Colonic mucosa (tissue), 4 donors: ENCODE results near the gene ASTN2. TPM values are rescaled to one million over a fixed set of nuclear protein-coding genes. Genes with fewer than 3 reads are reported as not detected.

ENCODE experiments used
- DNase-seq: peaks from one replicate; pipeline ENCODE4 v3.0.0-alpha.2; 2020
- H3K27ac ChIP-seq: fragments of 200-600 bp; one replicate; pipeline ENCODE4 v1.8.0; 2021
- H3K27me3 ChIP-seq: fragments of 200-600 bp; one replicate; pipeline ENCODE4 v1.8.0; 2021
- H3K36me3 ChIP-seq: fragments of 200-600 bp; one replicate; pipeline ENCODE4 v1.8.0; 2021
- H3K4me1 ChIP-seq: fragments of 200-600 bp; one replicate; pipeline ENCODE4 v1.8.0; 2021; ENCODE audit warnings: mild to moderate bottlenecking
- H3K4me3 ChIP-seq: fragments of 200-600 bp; one replicate; pipeline ENCODE4 v1.8.0; 2021
- H3K9ac ChIP-seq, 2 donors: one replicate each; pipeline ENCODE4 v1.7.0; 2013; ENCODE audit warnings: control low read depth in 2 of 2, low read depth in 2 of 2, low read length in 2 of 2
- H3K9me3 ChIP-seq: fragments of 200-600 bp; one replicate; pipeline ENCODE4 v1.8.0; 2021
- intact Hi-C: fragments of 100-400 bp; cut with DNase I; formaldehyde crosslinking; loops from one replicate; pipeline ENCODE4 v1.14.1; 2022
- total RNA-seq, 2 donors: library from RNA; stranded (reverse); fragmentation: NEBNext Ultra II Directional in 1 of 2; extraction: Animal tissue kit (Norgen Biotek cat#: 25700) in 1 of 2; gene quantifications; one replicate each; pipeline ENCODE4 v1.2.1, GENCODE V29; 2021
- TF ChIP-seq, protein P1 (sequence below): fragments of 200-600 bp; IDR thresholded peaks from one replicate; pipeline ENCODE4 v1.8.0; 2022; ENCODE audit warnings: antibody characterized with exemption, mild to moderate bottlenecking
- donor health status: healthy.
- donor health status: DM: no; HTN: no; CAD: no.
- donor health status: DM: no; HTN: no; CAD: no.

Gene ASTN2
- total RNA-seq, 2 donors from 2014 or later, result 2.5 to 6.1 TPM

DNA sequence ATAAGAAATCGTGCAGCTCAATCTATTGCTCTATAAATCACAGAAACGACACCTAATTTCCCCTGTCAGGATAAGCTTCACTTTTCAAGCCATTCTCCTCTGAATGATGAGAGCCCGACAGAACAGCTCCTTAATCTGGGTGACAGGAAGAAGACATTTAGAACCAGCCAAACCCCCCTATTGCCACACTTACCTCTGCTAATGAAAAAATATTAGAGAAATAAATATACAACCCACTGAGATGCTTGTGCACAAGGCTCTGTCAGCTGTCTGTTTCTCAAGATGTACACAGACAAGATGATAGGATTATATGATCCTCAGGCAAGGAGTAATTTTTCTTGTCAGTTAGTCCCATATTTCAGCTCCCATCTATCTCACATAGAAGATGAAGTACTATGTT lies 785.2 kb downstream of the ASTN2 start:
- H3K27me3 ChIP-seq, result no peaks in the 10 kb centered on the region

DNA sequence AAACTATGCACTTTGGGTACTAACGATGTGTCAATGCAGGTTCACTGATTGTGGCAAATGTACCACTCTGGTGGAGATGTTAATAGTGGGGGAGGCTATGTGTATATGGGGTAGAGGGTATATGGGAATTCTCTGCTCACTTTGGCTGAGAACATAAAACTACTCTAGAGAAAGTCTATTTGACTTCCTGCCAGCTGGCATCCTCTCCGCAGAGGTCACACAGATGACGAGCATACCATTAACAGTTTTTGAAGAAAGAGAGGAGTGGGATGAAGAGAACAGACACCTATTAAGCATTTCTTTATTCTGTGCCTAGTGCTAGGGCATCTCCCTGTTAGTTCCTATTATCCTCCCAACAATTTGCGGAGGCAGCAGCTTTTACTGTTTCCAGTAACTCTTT lies 786.1 kb downstream of the ASTN2 start:
- intact Hi-C loops, result no loop called here
- TF ChIP-seq, protein P1, sequence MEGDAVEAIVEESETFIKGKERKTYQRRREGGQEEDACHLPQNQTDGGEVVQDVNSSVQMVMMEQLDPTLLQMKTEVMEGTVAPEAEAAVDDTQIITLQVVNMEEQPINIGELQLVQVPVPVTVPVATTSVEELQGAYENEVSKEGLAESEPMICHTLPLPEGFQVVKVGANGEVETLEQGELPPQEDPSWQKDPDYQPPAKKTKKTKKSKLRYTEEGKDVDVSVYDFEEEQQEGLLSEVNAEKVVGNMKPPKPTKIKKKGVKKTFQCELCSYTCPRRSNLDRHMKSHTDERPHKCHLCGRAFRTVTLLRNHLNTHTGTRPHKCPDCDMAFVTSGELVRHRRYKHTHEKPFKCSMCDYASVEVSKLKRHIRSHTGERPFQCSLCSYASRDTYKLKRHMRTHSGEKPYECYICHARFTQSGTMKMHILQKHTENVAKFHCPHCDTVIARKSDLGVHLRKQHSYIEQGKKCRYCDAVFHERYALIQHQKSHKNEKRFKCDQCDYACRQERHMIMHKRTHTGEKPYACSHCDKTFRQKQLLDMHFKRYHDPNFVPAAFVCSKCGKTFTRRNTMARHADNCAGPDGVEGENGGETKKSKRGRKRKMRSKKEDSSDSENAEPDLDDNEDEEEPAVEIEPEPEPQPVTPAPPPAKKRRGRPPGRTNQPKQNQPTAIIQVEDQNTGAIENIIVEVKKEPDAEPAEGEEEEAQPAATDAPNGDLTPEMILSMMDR, result no peak
- Histone ChIP-seq H3K4me3 (no peak overlapping the region), H3K36me3 (no peaks in the 10 kb centered on the region), H3K9ac (no peak overlapping the region), H3K27me3 (no peaks in the 10 kb centered on the region), H3K9me3 (no peaks in the 10 kb centered on the region), H3K27ac (no peak overlapping the region), H3K4me1 (no peaks in the 10 kb centered on the region)
- DNase-seq, result no peak

More for the DNA sequence above, 785.2 kb downstream of the ASTN2 start:
- intact Hi-C loops, result no loop called here
- no peaks in the 10 kb centered on the region for H3K9me3 ChIP-seq
- TF ChIP-seq, protein P1, result no peak
- no peak overlapping the region for H3K4me3 ChIP-seq
- no peak overlapping the region for H3K9ac ChIP-seq
- H3K4me1 ChIP-seq, result no peaks in the 10 kb centered on the region
- no peaks in the 10 kb centered on the region for H3K36me3 ChIP-seq
- H3K27ac ChIP-seq, result no peak overlapping the region
- no peak for DNase-seq

DNA sequence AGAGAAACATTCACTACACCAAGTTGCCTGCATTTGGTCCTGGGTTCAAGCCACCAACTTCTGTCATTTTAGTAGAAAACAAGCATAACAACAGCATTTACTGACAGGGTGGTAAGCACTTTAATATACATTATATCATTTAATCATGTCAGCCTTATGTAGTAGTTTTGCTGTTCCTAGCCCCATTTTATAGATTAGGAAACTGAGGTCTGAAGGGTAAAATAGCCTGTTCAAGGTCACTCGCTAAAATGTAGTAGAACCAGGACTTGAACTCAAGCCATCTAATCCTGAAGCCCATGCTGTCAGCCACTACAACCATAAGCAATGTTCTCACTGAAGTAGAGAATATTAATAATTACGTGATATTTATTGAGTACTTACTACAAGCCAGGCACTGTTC lies 787.4 kb downstream of the ASTN2 start:
- intact Hi-C loops, result no loop called here
- Histone ChIP-seq H3K9me3 (no peaks in the 10 kb centered on the region), H3K4me3 (no peak overlapping the region), H3K36me3 (no peaks in the 10 kb centered on the region), H3K27me3 (no peaks in the 10 kb centered on the region), H3K4me1 (no peaks in the 10 kb centered on the region), H3K9ac (no peak overlapping the region), H3K27ac (no peak overlapping the region)
- TF ChIP-seq, protein P1, result no peak
- DNase-seq, result no peak

DNA sequence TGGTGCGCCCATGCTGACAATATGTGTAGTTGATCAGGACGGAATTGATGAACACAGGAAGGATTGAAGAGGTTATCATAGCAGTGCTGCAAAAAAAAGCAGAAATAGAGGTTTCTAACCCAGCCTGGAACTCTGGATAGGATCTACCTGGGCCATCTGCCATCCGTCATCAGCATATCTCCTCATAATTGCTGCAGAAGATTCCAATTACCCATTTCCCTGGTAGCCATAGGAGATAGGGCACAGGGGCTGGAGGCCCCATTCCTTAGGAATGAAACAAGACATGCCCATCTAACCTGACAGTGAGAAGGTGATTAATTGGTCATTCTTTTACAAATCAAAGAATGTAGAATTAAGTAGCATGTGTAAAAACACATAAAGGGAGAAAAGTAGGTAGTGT lies 788.1 kb downstream of the ASTN2 start:
- no peak for DNase-seq
- no peaks in the 10 kb centered on the region for H3K9me3 ChIP-seq
- TF ChIP-seq, protein P1, result no peak

DNA sequence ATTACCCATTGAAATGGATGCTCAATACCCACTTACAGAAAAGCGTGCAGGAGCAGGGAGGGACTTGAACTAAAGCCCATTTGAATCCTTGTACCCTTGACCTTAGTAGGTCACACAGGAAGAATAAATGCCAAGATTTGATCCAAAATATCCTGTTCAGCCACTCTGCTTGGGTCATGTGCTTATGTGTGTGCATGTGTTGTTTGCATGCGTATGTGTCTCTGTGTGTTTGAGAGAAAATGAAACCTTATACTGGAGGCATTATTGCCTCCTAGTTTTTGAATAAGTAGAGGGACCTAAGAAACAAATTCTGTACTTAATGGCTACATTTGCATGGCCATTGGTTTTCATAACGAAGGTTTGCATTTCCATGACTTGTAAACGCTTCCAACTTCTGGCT lies 791.1 kb downstream of the ASTN2 start:
- intact Hi-C loops, result no loop called here
- no peak overlapping the region for H3K9ac ChIP-seq
- H3K36me3 ChIP-seq, result no peaks in the 10 kb centered on the region
- no peak for DNase-seq
- H3K4me3 ChIP-seq, result no peak overlapping the region
- TF ChIP-seq, protein P1, result no peak
- H3K27ac ChIP-seq, result no peak overlapping the region
- no peaks in the 10 kb centered on the region for H3K27me3 ChIP-seq
- H3K4me1 ChIP-seq, result no peaks in the 10 kb centered on the region
- H3K9me3 ChIP-seq, result no peaks in the 10 kb centered on the region

More for the DNA sequence above, 788.1 kb downstream of the ASTN2 start:
- Histone ChIP-seq H3K9ac (no peak overlapping the region), H3K4me1 (no peaks in the 10 kb centered on the region), H3K27me3 (no peaks in the 10 kb centered on the region), H3K4me3 (no peak overlapping the region), H3K27ac (no peak overlapping the region), H3K36me3 (no peaks in the 10 kb centered on the region)
- intact Hi-C loops, result no loop called here

DNA sequence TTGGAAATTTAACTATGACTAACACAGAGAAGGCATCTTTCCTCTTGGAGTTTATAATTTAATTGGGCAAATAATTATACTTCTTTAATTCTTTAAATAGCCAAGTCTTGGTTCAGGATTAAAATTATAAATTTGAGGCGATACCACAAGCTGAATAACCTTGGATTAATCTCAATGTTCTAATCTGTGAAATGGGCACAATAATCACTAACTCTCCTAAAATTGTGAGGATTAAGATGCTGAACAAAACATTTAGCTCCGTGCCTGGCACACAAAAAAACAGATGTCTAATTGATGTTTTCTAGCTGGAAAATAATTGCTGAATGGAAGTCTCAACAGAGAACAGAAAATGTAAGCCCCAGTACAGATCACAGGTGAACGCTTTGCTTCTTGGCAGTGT lies 797.5 kb downstream of the ASTN2 start:
- no peaks in the 10 kb centered on the region for H3K27me3 ChIP-seq
- H3K36me3 ChIP-seq, result no peaks in the 10 kb centered on the region
- DNase-seq, result no peak
- H3K9me3 ChIP-seq, result no peaks in the 10 kb centered on the region
- intact Hi-C loops, result no loop called here
- no peak overlapping the region for H3K27ac ChIP-seq
- H3K4me1 ChIP-seq, result no peaks in the 10 kb centered on the region
- TF ChIP-seq, protein P1, result no peak
- H3K9ac ChIP-seq, result no peak overlapping the region
- no peak overlapping the region for H3K4me3 ChIP-seq
